ENCODE results near the gene LGALS7.

LGALS7 gene

DNA sequence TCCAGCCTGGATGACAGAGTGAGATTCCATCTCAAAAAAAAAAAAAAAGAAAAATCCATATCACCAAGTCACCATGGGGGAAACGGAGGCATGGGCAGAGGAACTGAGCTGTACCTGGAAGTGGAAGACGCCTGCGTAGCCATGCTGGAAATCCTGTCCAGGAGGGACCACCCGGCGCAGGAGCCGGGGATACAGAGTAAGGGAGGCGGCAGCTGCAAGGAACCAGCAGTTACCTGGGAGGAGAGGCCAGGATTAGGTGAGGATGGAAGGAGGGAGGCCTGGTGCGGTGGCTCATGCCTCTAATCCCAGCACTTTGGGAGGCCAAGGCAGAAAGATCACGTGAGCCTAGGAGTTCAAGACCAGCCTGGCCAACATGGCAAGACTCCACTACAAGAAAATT, 31.0 kb downstream of the LGALS7 start:
- no peak for DNase-seq (ENCODE audit: extremely low read depth, low read depth)
- TF ChIP-seq, protein P1, sequence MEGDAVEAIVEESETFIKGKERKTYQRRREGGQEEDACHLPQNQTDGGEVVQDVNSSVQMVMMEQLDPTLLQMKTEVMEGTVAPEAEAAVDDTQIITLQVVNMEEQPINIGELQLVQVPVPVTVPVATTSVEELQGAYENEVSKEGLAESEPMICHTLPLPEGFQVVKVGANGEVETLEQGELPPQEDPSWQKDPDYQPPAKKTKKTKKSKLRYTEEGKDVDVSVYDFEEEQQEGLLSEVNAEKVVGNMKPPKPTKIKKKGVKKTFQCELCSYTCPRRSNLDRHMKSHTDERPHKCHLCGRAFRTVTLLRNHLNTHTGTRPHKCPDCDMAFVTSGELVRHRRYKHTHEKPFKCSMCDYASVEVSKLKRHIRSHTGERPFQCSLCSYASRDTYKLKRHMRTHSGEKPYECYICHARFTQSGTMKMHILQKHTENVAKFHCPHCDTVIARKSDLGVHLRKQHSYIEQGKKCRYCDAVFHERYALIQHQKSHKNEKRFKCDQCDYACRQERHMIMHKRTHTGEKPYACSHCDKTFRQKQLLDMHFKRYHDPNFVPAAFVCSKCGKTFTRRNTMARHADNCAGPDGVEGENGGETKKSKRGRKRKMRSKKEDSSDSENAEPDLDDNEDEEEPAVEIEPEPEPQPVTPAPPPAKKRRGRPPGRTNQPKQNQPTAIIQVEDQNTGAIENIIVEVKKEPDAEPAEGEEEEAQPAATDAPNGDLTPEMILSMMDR (IDR thresholded peaks at IDR 0.05; ENCODE audit: low read depth, low read length, missing control alignments), result no peak
- no peak overlapping the region for H3K4me3 ChIP-seq (replicated peaks; ENCODE audit: low read depth, low read length)

DNA sequence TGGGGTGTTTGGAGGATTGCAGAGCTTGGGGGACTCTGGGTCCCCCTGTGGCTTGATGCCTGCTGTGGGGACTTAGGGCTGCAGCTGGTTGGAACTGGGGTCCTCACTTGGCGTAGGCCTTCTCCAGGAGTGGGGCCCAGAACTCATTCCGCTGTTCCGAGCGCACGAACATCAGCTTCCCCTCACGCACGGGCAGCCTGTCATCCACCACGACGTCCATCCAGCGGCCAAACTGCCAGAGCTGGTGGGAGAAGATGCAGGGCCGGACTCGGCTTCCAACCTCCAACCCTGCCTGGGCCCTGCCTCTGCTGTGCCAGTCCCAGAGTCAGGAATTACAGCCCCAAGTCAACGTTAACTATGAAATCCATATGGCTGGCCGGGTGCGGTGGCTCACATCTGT, 31.6 kb downstream of the LGALS7 start:
- H3K4me3 ChIP-seq (replicated peaks; ENCODE audit: low read depth, low read length), result no peak overlapping the region
- DNase-seq (ENCODE audit: extremely low read depth, low read depth), result no peak
- TF ChIP-seq, protein P1 (IDR thresholded peaks at IDR 0.05; ENCODE audit: low read depth, low read length, missing control alignments), result no peak

DNA sequence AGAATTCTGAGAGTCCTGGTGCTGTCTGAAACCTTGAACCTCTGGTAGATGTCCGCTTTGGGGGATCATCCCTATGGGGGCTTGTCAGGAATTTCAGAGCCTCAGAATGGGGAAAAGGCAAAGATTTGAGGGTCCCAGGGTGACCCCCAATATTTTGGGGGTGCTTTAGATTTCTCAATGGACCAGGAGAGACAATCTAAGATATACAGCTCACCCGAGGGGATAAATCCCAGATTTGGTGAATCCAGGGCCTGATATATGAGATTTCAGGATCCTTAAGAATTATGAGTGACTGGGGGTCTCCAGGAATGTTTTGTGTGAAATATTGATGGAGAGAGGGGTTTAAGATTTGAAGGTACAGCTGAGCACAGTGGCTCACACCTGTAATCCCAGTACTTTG, 32.4 kb downstream of the LGALS7 start:
- no peak overlapping the region for H3K4me3 ChIP-seq (replicated peaks; ENCODE audit: low read depth, low read length)
- TF ChIP-seq, protein P1 (IDR thresholded peaks at IDR 0.05; ENCODE audit: low read depth, low read length, missing control alignments), result no peak
- no peak for DNase-seq (ENCODE audit: extremely low read depth, low read depth)

DNA sequence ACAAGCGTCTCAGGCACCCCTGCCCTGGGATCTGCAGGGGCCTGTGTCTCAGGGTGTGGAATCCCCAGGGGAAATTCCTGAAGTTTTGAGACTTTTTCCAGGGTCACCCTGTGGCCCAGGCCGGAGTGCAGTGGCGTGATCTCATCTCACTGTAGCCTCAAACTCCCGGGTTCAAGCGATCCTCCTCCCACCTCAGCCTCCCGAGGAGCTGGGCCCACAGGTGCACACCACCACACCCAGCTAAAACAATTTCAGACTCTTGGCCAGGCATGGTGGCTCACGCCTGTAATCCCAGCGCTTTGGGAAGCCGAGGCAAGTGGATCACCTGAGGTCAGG, 33.1 kb downstream of the LGALS7 start:
- DNase-seq (ENCODE audit: extremely low read depth, low read depth), result no peak
- H3K4me3 ChIP-seq (replicated peaks; ENCODE audit: low read depth, low read length), result no peak overlapping the region
- TF ChIP-seq, protein P1 (IDR thresholded peaks at IDR 0.05; ENCODE audit: low read depth, low read length, missing control alignments), result no peak

- no peak overlapping the region for H3K4me3 ChIP-seq (replicated peaks; ENCODE audit: low read depth, low read length)
- TF ChIP-seq, protein P1 (IDR thresholded peaks at IDR 0.05; ENCODE audit: low read depth, low read length, missing control alignments), result no peak
- DNase-seq (ENCODE audit: extremely low read depth, low read depth), result no peak
Measured at GRCh38 chr19:38739440-38740256, 33.7 kb downstream of the LGALS7 start.

- no peak for DNase-seq (ENCODE audit: extremely low read depth, low read depth)
- no peak overlapping the region for H3K4me3 ChIP-seq (replicated peaks; ENCODE audit: low read depth, low read length)
- TF ChIP-seq, protein P1 (IDR thresholded peaks at IDR 0.05; ENCODE audit: low read depth, low read length, missing control alignments), result no peak
Measured at GRCh38 chr19:38737921-38738737, 35.2 kb downstream of the LGALS7 start.

All from HFF-Myc (cell line).